A549 (cell line): Measurements from ENCODE around the gene AJAP1. TPM values are rescaled to one million over a fixed set of nuclear protein-coding genes. Genes with fewer than 3 reads are reported as not detected.

ENCODE experiments used
- ATAC-seq, 2 experiments: fragments of 200-7000 bp in 1 of 2; fragments of >200 bp in 1 of 2; cut with Nextera tagmentation in 1 of 2; cut with Tn5 transposase in 1 of 2; 3 replicates each; pipeline versions ENCODE4 v1.8.0 to v1.9.1; 2018 to 2020; ENCODE audit warnings: mild to moderate bottlenecking in 1 of 2, moderate library complexity in 1 of 2
- CTCF ChIA-PET: fragments of 300-600 bp; sonication (Branson Sonifier 250); formaldehyde crosslinking; extraction: SDS; loops from one replicate; lab custom pipeline; 2021; ENCODE audit warnings: antibody characterized with exemption, inconsistent platforms; lab: Yijun Ruan, JAX
- POLR2A ChIA-PET: fragments of 350-600 bp; formaldehyde crosslinking; extraction: SDS; loops from one replicate; lab custom pipeline; 2021; ENCODE audit warnings: antibody characterized with exemption, inconsistent platforms; lab: Yijun Ruan, JAX
- DNase-seq, 2 experiments: peaks; one replicate each; pipeline versions ENCODE4 v3.0.0 to v3.0.0-alpha.2; 2011 to 2016; ENCODE audit warnings: low read depth in 1 of 2, low spot score in 1 of 2
- FAIRE-seq: peaks from 2 replicates; lab custom pipeline; 2011; peaks lifted over from hg19 to GRCh38; lab: Jason Lieb, UNC
- H3K27ac ChIP-seq, 2 experiments: fragments of >200 bp; sonication (Bioruptor Twin); formaldehyde crosslinking; 3 replicates each; pipeline ENCODE4 v1.5.1; 2016 to 2017
- H3K4me1 ChIP-seq: fragments of >200 bp; sonication (Bioruptor Twin); formaldehyde crosslinking; 3 replicates; pipeline ENCODE4 v1.6.1; 2016
- H3K4me2 ChIP-seq: fragments of >200 bp; sonication (Bioruptor Twin); formaldehyde crosslinking; 3 replicates; pipeline ENCODE4 v1.6.1; 2016
- H3K4me3 ChIP-seq: fragments of >200 bp; sonication (Bioruptor Twin); formaldehyde crosslinking; 3 replicates; pipeline ENCODE4 v1.5.1; 2016
- H3K9me3 ChIP-seq: fragments of >200 bp; sonication (Bioruptor Twin); formaldehyde crosslinking; 3 replicates; pipeline ENCODE4 v1.6.1; 2016
- BCL3 ChIP-seq: fragments of >200 bp; sonication (Bioruptor Twin); formaldehyde crosslinking; IDR thresholded peaks from 3 replicates; pipeline ENCODE4 v1.6.1; 2016
- BHLHE40 ChIP-seq: IDR thresholded peaks from 2 replicates; pipeline ENCODE4 v1.6.1; 2012; ENCODE audit warnings: low read depth, low read length, inconsistent platforms
- CBX2 ChIP-seq: fragments of 200-600 bp; sonication (generic); IDR thresholded peaks from 2 replicates; pipeline ENCODE4 v1.6.1; 2016; ENCODE audit warnings: low read depth, mild to moderate bottlenecking, borderline replicate concordance
- CBX8 ChIP-seq: fragments of 200-600 bp; sonication (generic); IDR thresholded peaks from 2 replicates; pipeline ENCODE4 v1.6.1; 2016
- CHD4 ChIP-seq: fragments of 200-600 bp; sonication (generic); IDR thresholded peaks from 2 replicates; pipeline ENCODE4 v1.6.1; 2016; ENCODE audit warnings: antibody characterized with exemption, mild to moderate bottlenecking, borderline replicate concordance
- E2F6 ChIP-seq: IDR thresholded peaks from 2 replicates; pipeline ENCODE4 v1.6.1; 2012; ENCODE audit warnings: low read depth, borderline replicate concordance
- EHMT2 ChIP-seq: fragments of 200-600 bp; sonication (generic); IDR thresholded peaks from 2 replicates; pipeline ENCODE4 v1.6.1; 2016; ENCODE audit warnings: antibody characterized with exemption, low read depth, mild to moderate bottlenecking, moderate library complexity
- ESRRA ChIP-seq: fragments of 150-350 bp; IDR thresholded peaks from 2 replicates; pipeline ENCODE4 v1.6.1; 2014; ENCODE audit warnings: mild to moderate bottlenecking, low read length, borderline replicate concordance
- FOSB ChIP-seq: fragments of 250-450 bp; sonication (Bioruptor Pico); IDR thresholded peaks from 2 replicates; pipeline ENCODE4 v1.5.0; 2020; ENCODE audit warnings: mild to moderate bottlenecking, moderate library complexity
- FOSL2 ChIP-seq, 2 experiments: fragments of 450-650 bp in 1 of 2; fragments of >200 bp in 1 of 2; sonication (Bioruptor Twin) in 1 of 2; formaldehyde crosslinking; IDR thresholded peaks; 2 replicates each; pipeline versions ENCODE4 v1.5.0 to v1.6.1; 2016 to 2020; ENCODE audit warnings: mild to moderate bottlenecking in 1 of 2, moderate library complexity in 1 of 2
- GATA3 ChIP-seq: IDR thresholded peaks from 2 replicates; pipeline ENCODE4 v1.6.1; 2012; ENCODE audit warnings: borderline replicate concordance
- HEYL ChIP-seq: fragments of 250-450 bp; sonication (Bioruptor Pico); IDR thresholded peaks from 2 replicates; pipeline ENCODE4 v1.8.0; 2021; ENCODE audit warnings: mild to moderate bottlenecking, moderate library complexity
- HOXA7 ChIP-seq: fragments of 250-450 bp; sonication (Bioruptor Pico); IDR thresholded peaks from 2 replicates; pipeline ENCODE4 v1.5.0; 2020; ENCODE audit warnings: mild to moderate bottlenecking, moderate library complexity
- HOXB5 ChIP-seq: fragments of 250-450 bp; sonication (Bioruptor Pico); IDR thresholded peaks from 2 replicates; pipeline ENCODE4 v1.5.0; 2020; ENCODE audit warnings: mild to moderate bottlenecking, moderate library complexity
- JUN ChIP-seq, 2 experiments: fragments of >200 bp; sonication (Bioruptor Twin); formaldehyde crosslinking; IDR thresholded peaks; 2 replicates in 1 of 2; 3 replicates in 1 of 2; pipeline ENCODE4 v1.6.1; 2016 to 2017
- MAFK ChIP-seq: fragments of 450-650 bp; IDR thresholded peaks from 2 replicates; pipeline ENCODE4 v1.6.1; 2014; ENCODE audit not compliant: partially characterized antibody
- MYC ChIP-seq: IDR thresholded peaks from 2 replicates; pipeline ENCODE4 v1.6.1; 2012; ENCODE audit warnings: mild to moderate bottlenecking, inconsistent platforms, low read length, improper control_type of control experiment, borderline replicate concordance
- NPAS2 ChIP-seq: fragments of 250-450 bp; sonication (Bioruptor Pico); IDR thresholded peaks from 2 replicates; pipeline ENCODE4 v1.8.0; 2022; ENCODE audit warnings: mild to moderate bottlenecking, moderate library complexity, borderline replicate concordance
- PHF8 ChIP-seq: fragments of 200-600 bp; sonication (generic); IDR thresholded peaks from 2 replicates; pipeline ENCODE4 v1.6.1; 2016; ENCODE audit warnings: low read depth, mild to moderate bottlenecking, antibody characterized with exemption, moderate library complexity, borderline replicate concordance
- POLR2A ChIP-seq: IDR thresholded peaks from 2 replicates; pipeline ENCODE4 v1.6.1; 2012; ENCODE audit warnings: mild to moderate bottlenecking, low read length
- POLR2AphosphoS2 ChIP-seq: conservative IDR thresholded peaks from 2 replicates; pipeline ENCODE4 v1.6.1; 2012; ENCODE audit warnings: low read length, improper control_type of control experiment, inconsistent platforms
- RARB ChIP-seq: fragments of 250-450 bp; sonication (Bioruptor Pico); IDR thresholded peaks from 2 replicates; pipeline ENCODE4 v1.8.0; 2021; ENCODE audit warnings: mild to moderate bottlenecking, moderate library complexity
- RFX5 ChIP-seq: fragments of 450-650 bp; IDR thresholded peaks from 2 replicates; pipeline ENCODE4 v1.7.1; 2014; ENCODE audit warnings: antibody characterized with exemption, mild to moderate bottlenecking, moderate library complexity
- RNF2 ChIP-seq: fragments of 200-600 bp; sonication (generic); IDR thresholded peaks from 2 replicates; pipeline ENCODE4 v1.6.1; 2016; ENCODE audit warnings: low read depth, mild to moderate bottlenecking, antibody characterized with exemption, moderate library complexity, borderline replicate concordance
- ZC3H11A ChIP-seq: fragments of 450-650 bp; IDR thresholded peaks from 2 replicates; pipeline ENCODE4 v1.6.1; 2014; ENCODE audit warnings: antibody characterized with exemption, mild to moderate bottlenecking
- ZNF302 ChIP-seq: fragments of 250-450 bp; sonication (Bioruptor Pico); IDR thresholded peaks from 2 replicates; pipeline ENCODE4 v1.9.0; 2021; ENCODE audit warnings: inconsistent platforms, mild to moderate bottlenecking, moderate library complexity
- WGBS: methylation state at CpG from one replicate; pipeline ENCODE4 v1.1.6; 2017; ENCODE audit errors: missing lambda C conversion rate; 5-methylcytosine and 5-hydroxymethylcytosine counted together
- polyA plus RNA-seq, 4 experiments: library from polyadenylated mRNA; depleted of rRNA in 3 of 4; stranded (reverse); fragments of >200 nt; fragmentation: RNase III in 1 of 4; extraction: RNeasy Plus Mini Kit Qiagen cat#74134 plus additional on column Dnase treatment in 1 of 4; gene quantifications; 2 replicates in 3 of 4; 3 replicates in 1 of 4; pipeline ENCODE4 v1.2.3, GENCODE V29; 2011 to 2017
- TF ChIP-seq, protein P1 (sequence below): fragments of 450-650 bp; IDR thresholded peaks from 2 replicates; pipeline ENCODE4 v1.6.1; 2014; ENCODE audit warnings: antibody characterized with exemption
- TF ChIP-seq, protein P2 (sequence below): IDR thresholded peaks from 2 replicates; pipeline ENCODE4 v1.6.1; 2012
- TF ChIP-seq, protein P3 (sequence below): fragments of >200 bp; sonication (Bioruptor Twin); formaldehyde crosslinking; IDR thresholded peaks from 3 replicates; pipeline ENCODE4 v1.5.1; 2016

AJAP1 gene
- polyA plus RNA-seq, 2 of the 4 experiments (the other 2 are of a cell fraction) = not detected

GRCh38 chr1:4770713-4771112, 116.3 kb downstream of the AJAP1 start:
- CTCF ChIA-PET = no interaction called here
- no peak overlapping the region for H3K4me3 ChIP-seq
- WGBS = 16% methylated on average over 7 of the region's 8 CpGs
- no peak overlapping the region for H3K4me2 ChIP-seq
- DNase-seq = no peak
- H3K4me1 ChIP-seq = no peaks in the 10 kb centered on the region
- ATAC-seq = no peak
- no peak for FAIRE-seq
- H3K9me3 ChIP-seq = no peaks in the 10 kb centered on the region
- POLR2A ChIA-PET = no interaction called here
- no peak overlapping the region for H3K27ac ChIP-seq
- TF ChIP-seq PHF8 = no peak
- TF ChIP-seq NPAS2 (CRISPR knock-in tag) = no peak
- TF ChIP-seq HOXB5 (CRISPR knock-in tag) = no peak
- TF ChIP-seq, protein P1, sequence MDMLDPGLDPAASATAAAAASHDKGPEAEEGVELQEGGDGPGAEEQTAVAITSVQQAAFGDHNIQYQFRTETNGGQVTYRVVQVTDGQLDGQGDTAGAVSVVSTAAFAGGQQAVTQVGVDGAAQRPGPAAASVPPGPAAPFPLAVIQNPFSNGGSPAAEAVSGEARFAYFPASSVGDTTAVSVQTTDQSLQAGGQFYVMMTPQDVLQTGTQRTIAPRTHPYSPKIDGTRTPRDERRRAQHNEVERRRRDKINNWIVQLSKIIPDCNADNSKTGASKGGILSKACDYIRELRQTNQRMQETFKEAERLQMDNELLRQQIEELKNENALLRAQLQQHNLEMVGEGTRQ = no peak
- TF ChIP-seq BCL3 = no peak
- TF ChIP-seq ZNF302 = no peak
- TF ChIP-seq BHLHE40 = no peak
- TF ChIP-seq ZC3H11A = no peak
- no peak for TF ChIP-seq ESRRA
- TF ChIP-seq, protein P2, sequence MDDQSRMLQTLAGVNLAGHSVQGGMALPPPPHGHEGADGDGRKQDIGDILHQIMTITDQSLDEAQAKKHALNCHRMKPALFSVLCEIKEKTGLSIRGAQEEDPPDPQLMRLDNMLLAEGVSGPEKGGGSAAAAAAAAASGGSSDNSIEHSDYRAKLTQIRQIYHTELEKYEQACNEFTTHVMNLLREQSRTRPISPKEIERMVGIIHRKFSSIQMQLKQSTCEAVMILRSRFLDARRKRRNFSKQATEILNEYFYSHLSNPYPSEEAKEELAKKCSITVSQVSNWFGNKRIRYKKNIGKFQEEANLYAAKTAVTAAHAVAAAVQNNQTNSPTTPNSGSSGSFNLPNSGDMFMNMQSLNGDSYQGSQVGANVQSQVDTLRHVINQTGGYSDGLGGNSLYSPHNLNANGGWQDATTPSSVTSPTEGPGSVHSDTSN = no peak
- TF ChIP-seq EHMT2 = no peak
- TF ChIP-seq MYC = no peak
- TF ChIP-seq GATA3 = no peak
- no peak for TF ChIP-seq CBX8
- TF ChIP-seq FOSB = no peak
- TF ChIP-seq CHD4 = no peak
- TF ChIP-seq RFX5 = no peak
- no peak for TF ChIP-seq POLR2AphosphoS2
- TF ChIP-seq FOSL2 (IDR thresholded peaks at IDR 0.05) = no peak
- TF ChIP-seq FOSL2 (CRISPR knock-in tag; IDR thresholded peaks at IDR 0.05) = no peak
- no peak for TF ChIP-seq CBX2

DNA sequence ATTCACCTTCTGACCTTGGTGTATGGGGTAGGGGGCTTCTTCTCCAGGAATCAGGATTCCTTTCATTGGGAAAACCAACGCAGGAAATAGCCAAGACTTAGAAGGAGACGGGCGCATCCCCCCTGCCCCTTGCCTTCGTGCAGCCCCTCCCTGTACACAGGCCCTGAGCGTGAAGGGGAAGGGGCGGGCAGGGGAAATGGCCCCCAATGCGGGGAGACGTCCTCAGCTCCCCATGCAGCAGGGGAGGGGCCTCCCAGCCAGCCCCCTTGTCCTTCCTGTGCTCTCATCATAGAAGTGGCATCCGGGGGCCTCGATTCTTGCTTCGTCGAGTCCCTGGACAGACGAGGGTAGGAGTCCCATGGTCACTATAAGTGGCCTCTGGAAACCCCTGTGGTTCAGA, 116.9 kb downstream of the AJAP1 start:
- DNase-seq = no peak
- Histone ChIP-seq H3K4me2 (no peak overlapping the region), H3K4me3 (no peak overlapping the region), H3K9me3 (no peaks in the 10 kb centered on the region), H3K27ac (no peak overlapping the region), H3K4me1 (no peaks in the 10 kb centered on the region)
- TF ChIP-seq E2F6 (no peak), HOXA7 (no peak), MAFK (no peak), RNF2 (no peak), POLR2A (no peak), HEYL (CRISPR knock-in tag) (no peak), ZNF302 (no peak), RARB (no peak), JUN (IDR thresholded peaks at IDR 0.05) (no peak), ZC3H11A (no peak)
- TF ChIP-seq, protein P3, sequence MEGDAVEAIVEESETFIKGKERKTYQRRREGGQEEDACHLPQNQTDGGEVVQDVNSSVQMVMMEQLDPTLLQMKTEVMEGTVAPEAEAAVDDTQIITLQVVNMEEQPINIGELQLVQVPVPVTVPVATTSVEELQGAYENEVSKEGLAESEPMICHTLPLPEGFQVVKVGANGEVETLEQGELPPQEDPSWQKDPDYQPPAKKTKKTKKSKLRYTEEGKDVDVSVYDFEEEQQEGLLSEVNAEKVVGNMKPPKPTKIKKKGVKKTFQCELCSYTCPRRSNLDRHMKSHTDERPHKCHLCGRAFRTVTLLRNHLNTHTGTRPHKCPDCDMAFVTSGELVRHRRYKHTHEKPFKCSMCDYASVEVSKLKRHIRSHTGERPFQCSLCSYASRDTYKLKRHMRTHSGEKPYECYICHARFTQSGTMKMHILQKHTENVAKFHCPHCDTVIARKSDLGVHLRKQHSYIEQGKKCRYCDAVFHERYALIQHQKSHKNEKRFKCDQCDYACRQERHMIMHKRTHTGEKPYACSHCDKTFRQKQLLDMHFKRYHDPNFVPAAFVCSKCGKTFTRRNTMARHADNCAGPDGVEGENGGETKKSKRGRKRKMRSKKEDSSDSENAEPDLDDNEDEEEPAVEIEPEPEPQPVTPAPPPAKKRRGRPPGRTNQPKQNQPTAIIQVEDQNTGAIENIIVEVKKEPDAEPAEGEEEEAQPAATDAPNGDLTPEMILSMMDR = no peak
- ATAC-seq = no peak
- WGBS = no CpG with 5 or more reads among the region's 13 CpGs
- ChIA-PET CTCF (no interaction called here), POLR2A (no interaction called here)
- FAIRE-seq = no peak
